Measurements from ENCODE around the gene ARID1B. TPM values are rescaled to one million over a fixed set of nuclear protein-coding genes. Genes with fewer than 3 reads are reported as not detected.

Gene ARID1B
- total and polyA plus RNA-seq, 2 experiments from 2014 or later, result 32.9 to 67.0 TPM

DNA sequence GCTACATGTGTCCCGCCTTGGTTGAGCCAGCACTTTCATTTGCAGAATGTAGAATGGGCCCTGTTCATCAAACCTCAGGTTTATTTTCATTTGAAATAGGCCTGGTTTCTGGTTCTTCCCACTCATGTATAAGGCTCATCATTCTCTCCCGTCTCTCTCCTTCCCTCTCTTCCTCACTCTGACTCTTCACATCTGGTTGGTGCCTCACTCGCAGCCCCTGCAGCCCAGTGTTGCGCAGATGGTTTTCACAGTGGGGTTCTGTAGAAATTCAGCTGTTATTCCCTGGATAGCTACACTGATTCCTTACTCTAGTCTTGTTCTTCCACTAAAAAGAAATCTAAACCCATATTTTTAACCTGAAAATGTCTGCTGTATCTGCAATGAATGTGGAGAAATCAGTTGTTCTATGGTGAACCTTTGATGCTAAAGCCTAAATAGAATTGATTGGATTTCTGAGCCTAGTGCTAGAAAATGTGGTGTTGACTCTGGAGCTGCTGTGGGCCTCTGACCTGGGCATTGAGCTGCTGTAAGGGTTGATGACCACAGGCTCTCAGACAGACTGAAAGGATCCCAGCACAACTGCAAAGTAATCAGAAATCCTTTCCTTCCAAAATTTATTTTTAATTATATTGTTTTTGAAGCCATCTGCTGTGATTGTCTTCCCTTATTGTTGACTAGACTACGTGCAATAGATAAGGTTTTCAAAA is 395.8 kb downstream of the ARID1B start:
- H3K4me2 ChIP-seq, result no peak overlapping the region
- DNase-seq (ENCODE audit: low spot score), result no peak
- no peaks in the 10 kb centered on the region for H3K27me3 ChIP-seq
- no peaks in the 10 kb centered on the region for H3K9me3 ChIP-seq (ENCODE audit: low read depth)
- 91% methylated on average over 5 of the region's 5 CpGs for WGBS (ENCODE audit: low lambda C conversion rate, missing lambda C conversion rate)
- H3K4me3 ChIP-seq, result no peak overlapping the region
- peaks cover 3% of the 10 kb centered on the region for H4K20me1 ChIP-seq (ENCODE audit: insufficient read depth, poor library complexity, severe bottlenecking)
- no peak overlapping the region for H2AFZ ChIP-seq
- H3K4me1 ChIP-seq (ENCODE audit: insufficient read depth), result no peaks in the 10 kb centered on the region
- H3K36me3 ChIP-seq (replicated peaks; ENCODE audit: insufficient read depth, low read depth), result no peaks in the 10 kb centered on the region
- H3K9me2 ChIP-seq (replicated peaks; ENCODE audit: insufficient read depth), result no peaks in the 10 kb centered on the region
- no peaks in the 10 kb centered on the region for H3K79me2 ChIP-seq
- TF ChIP-seq EZH2 (IDR thresholded peaks at IDR 0.05; ENCODE audit: borderline replicate concordance) (no peak), EZH2phosphoT487 (IDR thresholded peaks at IDR 0.05; ENCODE audit: low read depth, severe bottlenecking, unreplicated experiment) (no peak)
- TF ChIP-seq, protein P1, sequence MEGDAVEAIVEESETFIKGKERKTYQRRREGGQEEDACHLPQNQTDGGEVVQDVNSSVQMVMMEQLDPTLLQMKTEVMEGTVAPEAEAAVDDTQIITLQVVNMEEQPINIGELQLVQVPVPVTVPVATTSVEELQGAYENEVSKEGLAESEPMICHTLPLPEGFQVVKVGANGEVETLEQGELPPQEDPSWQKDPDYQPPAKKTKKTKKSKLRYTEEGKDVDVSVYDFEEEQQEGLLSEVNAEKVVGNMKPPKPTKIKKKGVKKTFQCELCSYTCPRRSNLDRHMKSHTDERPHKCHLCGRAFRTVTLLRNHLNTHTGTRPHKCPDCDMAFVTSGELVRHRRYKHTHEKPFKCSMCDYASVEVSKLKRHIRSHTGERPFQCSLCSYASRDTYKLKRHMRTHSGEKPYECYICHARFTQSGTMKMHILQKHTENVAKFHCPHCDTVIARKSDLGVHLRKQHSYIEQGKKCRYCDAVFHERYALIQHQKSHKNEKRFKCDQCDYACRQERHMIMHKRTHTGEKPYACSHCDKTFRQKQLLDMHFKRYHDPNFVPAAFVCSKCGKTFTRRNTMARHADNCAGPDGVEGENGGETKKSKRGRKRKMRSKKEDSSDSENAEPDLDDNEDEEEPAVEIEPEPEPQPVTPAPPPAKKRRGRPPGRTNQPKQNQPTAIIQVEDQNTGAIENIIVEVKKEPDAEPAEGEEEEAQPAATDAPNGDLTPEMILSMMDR (IDR thresholded peaks at IDR 0.05; ENCODE audit: poor library complexity), result no peak
- no peak overlapping the region for H3K27ac ChIP-seq

DNA sequence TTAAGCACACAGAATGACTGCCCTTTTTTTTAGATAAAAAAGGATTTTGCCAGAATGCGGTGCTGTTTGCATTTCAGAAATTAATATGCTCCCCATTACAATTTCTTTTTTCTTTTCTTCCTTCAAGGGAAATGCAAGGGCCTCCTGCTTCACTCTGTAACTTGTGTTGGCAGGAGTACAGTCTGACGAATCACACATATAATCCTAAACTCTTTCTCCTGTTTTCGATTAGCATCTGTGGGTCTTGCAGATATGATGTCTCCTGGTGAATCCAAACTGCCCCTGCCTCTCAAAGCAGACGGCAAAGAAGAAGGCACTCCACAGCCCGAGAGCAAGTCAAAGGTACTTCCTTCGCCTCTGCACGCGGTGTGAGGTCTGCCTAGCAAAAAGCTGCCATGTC is 396.6 kb downstream of the ARID1B start:
- no peaks in the 10 kb centered on the region for H3K79me2 ChIP-seq
- DNase-seq (ENCODE audit: low spot score), result no peak
- H3K9me3 ChIP-seq (ENCODE audit: low read depth), result no peaks in the 10 kb centered on the region
- no peak overlapping the region for H3K4me3 ChIP-seq
- H3K4me2 ChIP-seq, result no peak overlapping the region
- H3K4me1 ChIP-seq (ENCODE audit: insufficient read depth), result no peaks in the 10 kb centered on the region
- no peaks in the 10 kb centered on the region for H3K36me3 ChIP-seq (replicated peaks; ENCODE audit: insufficient read depth, low read depth)
- no peak overlapping the region for H3K27ac ChIP-seq
- no peaks in the 10 kb centered on the region for H3K27me3 ChIP-seq
- no peak for TF ChIP-seq EZH2phosphoT487 (IDR thresholded peaks at IDR 0.05; ENCODE audit: low read depth, severe bottlenecking, unreplicated experiment)
- no peak for TF ChIP-seq EZH2 (IDR thresholded peaks at IDR 0.05; ENCODE audit: borderline replicate concordance)
- TF ChIP-seq, protein P1 (IDR thresholded peaks at IDR 0.05; ENCODE audit: poor library complexity), result no peak
- H3K9me2 ChIP-seq (replicated peaks; ENCODE audit: insufficient read depth), result no peaks in the 10 kb centered on the region
- WGBS (ENCODE audit: low lambda C conversion rate, missing lambda C conversion rate), result 81% methylated on average over 8 of the region's 8 CpGs
- H4K20me1 ChIP-seq (ENCODE audit: insufficient read depth, poor library complexity, severe bottlenecking), result peaks cover 3% of the 10 kb centered on the region
- H2AFZ ChIP-seq, result no peak overlapping the region

DNA sequence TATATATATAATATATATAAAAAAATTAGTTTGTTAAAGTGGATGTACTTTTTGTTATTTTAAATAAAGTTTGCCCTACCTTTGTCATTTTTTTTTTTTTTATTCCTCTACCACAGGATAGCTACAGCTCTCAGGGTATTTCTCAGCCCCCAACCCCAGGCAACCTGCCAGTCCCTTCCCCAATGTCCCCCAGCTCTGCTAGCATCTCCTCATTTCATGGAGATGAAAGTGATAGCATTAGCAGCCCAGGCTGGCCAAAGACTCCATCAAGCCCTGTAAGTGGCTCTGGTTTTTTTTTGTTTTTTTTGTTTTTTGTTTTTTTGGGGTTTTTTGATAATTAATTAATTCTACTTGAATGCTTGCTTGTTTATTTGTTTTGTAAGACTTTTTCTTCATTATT is 397.6 kb downstream of the ARID1B start:
- TF ChIP-seq EZH2 (IDR thresholded peaks at IDR 0.05; ENCODE audit: borderline replicate concordance) (no peak), EZH2phosphoT487 (IDR thresholded peaks at IDR 0.05; ENCODE audit: low read depth, severe bottlenecking, unreplicated experiment) (no peak)
- TF ChIP-seq, protein P1 (IDR thresholded peaks at IDR 0.05; ENCODE audit: poor library complexity), result no peak
- Histone ChIP-seq H3K9me3 (ENCODE audit: low read depth) (no peaks in the 10 kb centered on the region), H2AFZ (no peak overlapping the region), H3K27ac (no peak overlapping the region), H3K4me3 (no peak overlapping the region), H3K4me1 (ENCODE audit: insufficient read depth) (no peaks in the 10 kb centered on the region), H3K27me3 (no peaks in the 10 kb centered on the region), H4K20me1 (ENCODE audit: insufficient read depth, poor library complexity, severe bottlenecking) (peaks cover 3% of the 10 kb centered on the region), H3K9me2 (replicated peaks; ENCODE audit: insufficient read depth) (no peaks in the 10 kb centered on the region), H3K36me3 (replicated peaks; ENCODE audit: insufficient read depth, low read depth) (no peaks in the 10 kb centered on the region), H3K79me2 (no peaks in the 10 kb centered on the region), H3K4me2 (no peak overlapping the region)
- DNase-seq (ENCODE audit: low spot score), result no peak
